Iris pigment epithelial cell (primary cell): ENCODE measurements around the gene VKORC1.

Experiments used
- DNase-seq: peaks from one replicate; pipeline ENCODE4 v3.0.0-alpha.2; 2011; ENCODE audit warnings: low read depth

VKORC1 gene

DNA sequence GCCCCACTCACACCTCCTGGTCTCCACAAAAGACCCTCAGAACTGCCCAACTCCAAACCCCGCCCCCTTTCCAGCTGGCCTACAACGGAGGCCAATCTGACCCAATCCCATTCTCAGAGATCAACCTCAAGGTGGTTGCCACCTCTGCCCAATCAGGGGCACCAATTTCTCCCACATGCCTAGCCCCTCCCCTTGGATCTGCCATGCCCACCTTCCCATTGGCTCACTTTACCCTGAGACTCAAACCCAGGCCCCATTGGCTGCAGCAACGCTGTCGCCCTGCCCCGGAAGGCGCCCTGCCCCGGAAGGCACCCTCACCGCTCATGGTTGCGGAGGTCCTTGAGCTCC lies 31.1 kb downstream of the VKORC1 start:
- no peak for DNase-seq

DNA sequence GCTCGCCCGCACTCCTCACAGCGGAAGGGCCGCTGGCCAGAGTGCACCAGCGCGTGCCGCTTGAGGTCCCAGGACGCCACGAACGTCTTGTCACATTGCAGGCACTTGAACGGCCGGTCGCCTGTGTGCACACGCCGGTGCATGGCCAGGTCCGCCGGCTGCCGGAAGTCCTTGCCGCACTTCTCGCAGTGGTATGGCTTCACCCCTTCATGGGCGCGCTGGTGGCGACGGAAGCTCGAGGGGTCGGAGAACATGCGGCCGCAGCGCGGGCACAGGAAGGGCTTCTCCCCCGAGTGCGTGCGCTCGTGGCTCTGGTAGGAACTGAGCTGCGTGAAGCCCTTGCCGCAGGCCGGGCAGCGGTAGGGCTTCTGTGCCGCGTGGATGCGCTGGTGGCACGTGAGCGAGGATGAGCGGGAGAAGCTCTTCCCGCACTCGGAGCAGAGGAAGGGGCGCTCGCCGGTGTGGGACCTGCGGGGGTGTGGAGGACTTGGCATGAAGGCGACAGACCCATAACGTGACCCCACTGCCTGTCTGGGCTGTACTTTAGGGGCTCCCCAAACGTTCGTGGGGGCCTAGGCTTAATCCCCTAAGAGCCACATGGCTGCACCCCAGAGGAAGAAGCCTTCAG lies 32.7 kb downstream of the VKORC1 start:
- DNase-seq = no peak

DNA sequence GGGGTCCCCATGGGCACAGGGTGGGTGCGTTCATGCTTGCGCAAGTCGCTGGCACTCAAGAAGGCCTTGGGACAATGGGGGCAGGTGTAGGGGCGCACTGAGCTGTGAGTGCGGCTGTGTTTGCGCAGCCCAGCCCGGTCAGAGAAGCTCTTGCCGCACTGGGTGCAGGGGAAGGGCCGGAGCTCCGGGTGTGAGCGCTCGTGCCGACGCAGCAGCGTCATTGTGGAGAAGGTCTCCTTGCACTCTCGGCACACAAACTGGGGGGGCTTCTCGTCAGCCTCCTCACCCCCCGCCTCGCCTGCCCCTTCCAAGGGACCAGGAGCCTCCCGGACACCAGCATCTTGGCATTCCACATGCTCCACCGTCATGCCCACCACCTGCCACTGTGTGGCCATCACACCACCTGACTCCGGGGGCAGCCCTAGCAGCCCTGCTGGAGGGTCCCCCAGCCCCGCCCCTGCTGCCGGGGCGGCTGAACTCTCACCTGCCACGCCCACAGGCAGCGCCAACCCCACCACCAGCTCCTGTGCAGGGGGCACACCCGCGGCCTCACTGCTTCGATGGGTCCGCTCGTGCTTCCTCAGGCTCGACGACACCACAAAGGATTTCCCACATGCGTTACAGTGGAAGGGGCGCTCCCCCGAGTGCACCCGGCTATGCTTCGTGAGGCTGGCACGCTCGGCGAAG lies 33.3 kb downstream of the VKORC1 start:
- DNase-seq = no peak

DNA sequence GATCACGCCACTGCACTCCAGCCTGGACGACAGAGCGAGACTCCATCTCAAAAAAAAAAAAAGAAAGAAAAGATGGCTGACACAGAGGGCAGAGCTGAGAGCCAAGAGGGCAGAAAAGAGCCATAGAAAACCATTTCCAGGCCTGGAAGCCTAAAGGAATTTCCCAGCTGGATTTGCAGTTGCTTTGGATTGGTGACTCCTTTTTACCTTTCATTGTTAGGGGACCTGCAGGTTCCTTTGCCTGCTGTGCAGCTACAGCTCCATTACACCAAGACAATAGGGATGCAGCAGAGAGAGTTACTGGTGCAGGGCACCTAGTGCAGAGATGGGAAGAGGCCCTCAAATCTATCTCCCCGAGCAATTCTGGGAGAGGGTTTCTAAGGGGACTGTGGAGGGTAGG lies 39.0 kb downstream of the VKORC1 start:
- no peak for DNase-seq

DNA sequence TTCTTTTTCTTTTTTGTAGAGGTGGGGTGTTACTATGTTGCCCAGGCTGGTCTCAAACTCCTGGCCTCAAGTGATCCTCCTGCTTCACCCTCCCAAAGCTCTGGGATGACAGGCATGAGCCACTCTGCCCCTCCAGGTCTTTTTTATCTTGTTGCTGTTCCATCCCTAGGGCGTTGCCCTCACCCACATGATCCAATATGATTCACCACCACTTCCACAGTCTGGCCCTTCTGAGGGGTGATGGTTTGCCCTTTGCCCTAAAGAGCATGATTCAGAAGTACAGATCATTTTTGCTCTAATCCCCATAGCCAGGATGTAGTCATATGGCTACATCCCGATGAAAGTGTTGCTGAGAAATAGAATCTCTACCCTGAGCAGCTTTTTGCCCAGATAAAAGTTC lies 42.5 kb downstream of the VKORC1 start:
- DNase-seq = peak; percentile 97

DNA sequence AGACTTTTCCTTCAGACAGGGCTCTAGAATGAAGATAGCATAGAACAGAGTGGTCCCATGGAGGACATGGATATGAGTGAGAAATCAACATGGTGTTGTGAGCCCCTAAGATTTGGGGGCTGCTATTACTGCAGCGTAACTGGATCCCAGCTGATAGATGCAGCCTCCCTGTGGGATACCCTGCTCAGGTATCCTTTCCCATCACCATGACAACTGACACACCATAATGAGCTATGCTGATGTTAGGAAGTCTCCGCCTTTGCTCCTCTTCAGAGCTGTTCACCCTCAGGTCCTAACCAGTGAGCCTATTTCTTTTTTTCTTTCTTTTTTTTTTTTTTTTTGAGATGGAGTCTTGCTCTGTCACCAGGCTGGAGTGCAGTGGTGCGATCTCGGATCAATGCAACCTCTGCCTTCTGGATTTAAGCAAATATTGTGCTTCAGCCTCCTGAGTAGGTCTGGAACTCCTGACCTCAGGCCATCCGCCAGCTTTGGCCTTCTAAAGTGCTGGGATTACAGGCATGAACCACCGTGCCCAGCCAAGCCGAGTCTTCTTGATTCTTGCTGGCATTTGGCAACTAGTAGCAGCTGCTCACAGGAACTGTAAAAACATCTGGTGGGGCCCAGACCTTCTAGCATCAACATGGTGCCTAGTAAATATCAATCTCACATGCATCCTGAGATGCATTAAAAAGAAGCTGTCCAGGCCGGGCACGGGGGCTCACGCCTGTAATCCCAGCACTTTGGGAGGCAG lies 44.1 kb downstream of the VKORC1 start:
- DNase-seq = no peak

DNA sequence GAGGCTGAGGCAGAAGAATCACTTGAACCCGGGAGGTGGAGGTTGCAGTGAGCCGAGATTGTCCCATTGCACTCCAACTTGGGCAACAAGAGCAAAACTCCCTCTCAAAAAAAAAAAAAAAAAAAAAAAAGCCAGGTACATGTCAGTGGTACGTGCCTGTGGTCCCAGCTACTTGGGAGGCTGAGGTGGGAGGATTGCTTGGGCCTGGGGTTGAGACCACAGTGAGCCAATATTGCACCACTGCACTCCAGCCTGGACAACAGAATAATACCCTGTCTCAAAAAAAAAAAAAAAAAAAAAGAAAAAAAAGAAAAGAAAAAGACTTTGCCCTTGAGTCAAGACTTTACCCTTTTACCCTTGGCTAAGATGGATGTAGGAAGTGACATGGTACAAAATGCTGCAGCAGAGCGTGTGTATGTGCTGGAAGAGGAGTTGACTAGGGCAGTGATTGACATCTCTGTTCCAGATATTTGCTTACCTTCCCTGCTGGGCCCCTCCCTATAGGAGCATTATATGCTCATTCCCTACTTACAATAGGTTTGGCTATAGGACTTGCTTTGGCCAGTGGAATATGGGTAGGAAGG lies 50.6 kb downstream of the VKORC1 start:
- DNase-seq = no peak

DNA sequence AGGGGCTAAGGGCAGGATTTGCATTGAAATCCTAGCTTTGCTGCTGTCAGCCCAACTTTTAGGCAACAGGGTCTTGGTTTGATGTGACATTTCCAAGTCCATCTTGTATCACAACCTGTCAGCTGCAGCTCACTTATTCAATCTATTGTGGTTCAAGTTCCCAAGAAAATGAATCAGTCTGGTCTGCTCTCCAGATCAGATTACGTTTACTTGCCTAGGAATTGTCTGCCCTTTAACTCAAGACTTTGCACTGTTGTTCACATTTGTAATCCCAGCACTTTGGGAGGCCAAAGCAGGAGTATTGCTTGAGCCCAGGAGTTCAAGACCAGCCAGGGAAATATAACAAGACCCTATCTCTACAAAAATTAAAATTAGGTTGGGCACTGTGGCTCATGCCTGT lies 51.2 kb downstream of the VKORC1 start:
- DNase-seq = no peak

DNA sequence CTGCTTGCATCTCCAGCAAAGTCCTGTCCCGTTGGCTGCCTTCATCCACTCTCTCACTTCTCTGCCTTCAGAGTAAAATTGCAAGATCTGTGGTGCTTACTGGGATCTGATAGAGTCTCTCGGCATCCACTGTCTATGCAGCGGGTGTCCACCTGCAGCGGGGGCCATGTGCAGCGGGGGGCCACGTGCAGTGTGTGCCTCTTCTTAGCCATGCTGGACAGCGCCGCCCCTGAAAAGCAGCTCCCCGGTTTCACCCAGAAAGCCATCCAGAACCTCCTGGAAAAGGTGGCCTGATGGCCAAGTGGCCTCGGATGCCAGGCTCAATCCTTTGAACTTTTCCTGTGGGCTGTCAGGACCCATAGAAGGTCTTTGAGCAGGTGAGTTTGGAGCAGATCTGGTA lies 51.7 kb downstream of the VKORC1 start:
- DNase-seq = no peak
